HepG2 (cell line): Measurements from ENCODE around the gene ATL2. TPM values are rescaled to one million over a fixed set of nuclear protein-coding genes. Genes with fewer than 3 reads are reported as not detected.

Source experiments
- AKAP8 ChIP-seq: sonication (generic); formaldehyde crosslinking; IDR thresholded peaks from 2 replicates; pipeline ENCODE4 v1.5.1; 2020; ENCODE audit warnings: mild to moderate bottlenecking, missing genetic modification reagents
- ARID3A ChIP-seq: IDR thresholded peaks from 2 replicates; pipeline ENCODE4 v1.6.1; 2012; ENCODE audit warnings: low read depth, low read length, improper control_type of control experiment
- ARID4A ChIP-seq: sonication (generic); formaldehyde crosslinking; IDR thresholded peaks from 2 replicates; pipeline ENCODE4 v1.5.0; 2020; ENCODE audit warnings: mild to moderate bottlenecking, missing genetic modification reagents, borderline replicate concordance
- E2F2 ChIP-seq: sonication (generic); formaldehyde crosslinking; IDR thresholded peaks from 2 replicates; pipeline ENCODE4 v1.4.0; 2020; ENCODE audit warnings: missing genetic modification reagents, borderline replicate concordance
- FLYWCH1 ChIP-seq: sonication (generic); formaldehyde crosslinking; IDR thresholded peaks from 2 replicates; pipeline ENCODE4 v1.8.1; 2023; ENCODE audit warnings: mild to moderate bottlenecking, missing genetic modification reagents
- GLI4 ChIP-seq: sonication (generic); formaldehyde crosslinking; IDR thresholded peaks from 2 replicates; pipeline ENCODE4 v1.5.1; 2020; ENCODE audit warnings: missing genetic modification reagents, mild to moderate bottlenecking, moderate library complexity, borderline replicate concordance
- HES4 ChIP-seq: sonication (generic); formaldehyde crosslinking; IDR thresholded peaks from 2 replicates; pipeline ENCODE4 v1.9.0; 2021; ENCODE audit warnings: mild to moderate bottlenecking, missing genetic modification reagents, borderline replicate concordance
- HNF1B ChIP-seq: sonication (generic); formaldehyde crosslinking; IDR thresholded peaks from 2 replicates; pipeline ENCODE4 v1.5.1; 2020; ENCODE audit warnings: mild to moderate bottlenecking, moderate library complexity, missing genetic modification reagents
- MLX ChIP-seq: IDR thresholded peaks from 2 replicates; pipeline ENCODE4 v1.6.1; 2016
- NFE2 ChIP-seq: sonication (generic); formaldehyde crosslinking; IDR thresholded peaks from 2 replicates; pipeline ENCODE4 v1.4.0; 2020; ENCODE audit warnings: missing genetic modification reagents
- SP140L ChIP-seq: sonication (generic); formaldehyde crosslinking; IDR thresholded peaks from 2 replicates; pipeline ENCODE4 v1.4.0; 2020; ENCODE audit warnings: missing genetic modification reagents, borderline replicate concordance
- UBTF ChIP-seq: sonication (generic); formaldehyde crosslinking; IDR thresholded peaks from 2 replicates; pipeline ENCODE4 v1.4.0; 2020; ENCODE audit warnings: mild to moderate bottlenecking, missing genetic modification reagents
- ZMYM4 ChIP-seq: sonication (generic); formaldehyde crosslinking; IDR thresholded peaks from 2 replicates; pipeline ENCODE4 v1.8.1; 2023; ENCODE audit warnings: mild to moderate bottlenecking, missing genetic modification reagents
- ZNF230 ChIP-seq: sonication (generic); formaldehyde crosslinking; IDR thresholded peaks from 2 replicates; pipeline ENCODE4 v1.4.0; 2020; ENCODE audit warnings: mild to moderate bottlenecking, missing genetic modification reagents
- ZNF383 ChIP-seq: sonication (generic); formaldehyde crosslinking; IDR thresholded peaks from 2 replicates; pipeline ENCODE4 v1.4.0; 2020; ENCODE audit warnings: missing genetic modification reagents, mild to moderate bottlenecking, borderline replicate concordance
- ZNF562 ChIP-seq: sonication (generic); formaldehyde crosslinking; IDR thresholded peaks from 2 replicates; pipeline ENCODE4 v1.8.0; 2022; ENCODE audit warnings: missing genetic modification reagents, borderline replicate concordance
- ZNF570 ChIP-seq: sonication (generic); formaldehyde crosslinking; IDR thresholded peaks from 2 replicates; pipeline ENCODE4 v1.4.0; 2020; ENCODE audit warnings: mild to moderate bottlenecking, missing genetic modification reagents, borderline replicate concordance
- polyA plus RNA-seq, 8 experiments: library from polyadenylated mRNA; depleted of rRNA in 3 of 8; stranded (reverse) in 7 of 8; unstranded in 1 of 8; fragments of >200 nt; fragmentation: Illumina TruSeq in 4 of 8; extraction: Trizol in 4 of 8; gene quantifications; 2 replicates each; pipeline versions ENCODE4 v1.2.1 to v1.2.3, GENCODE V29; 2011 to 2016; ENCODE audit warnings: low read depth in 4 of 8, missing spikeins in 1 of 8, mixed read lengths in 1 of 8; ENCODE audit not compliant: insufficient read depth in 1 of 8
- total RNA-seq, 5 experiments: library from RNA; depleted of rRNA; stranded (reverse); fragments of >200 nt; fragmentation: Illumina TruSeq; extraction: Trizol; gene quantifications; 2 replicates each; pipeline ENCODE4 v1.2.3, GENCODE V29; 2016; ENCODE audit warnings: low read depth in 1 of 5

The ATL2 gene
- total and polyA plus RNA-seq, 2 of the 13 experiments (the other 11 are each of a cell fraction or from before 2014, with no cell fraction given), result 56.5 to 119 TPM

- TF ChIP-seq ZNF383 (CRISPR knock-in tag) (no peak), ARID3A (no peak), HES4 (CRISPR knock-in tag) (peak; percentile 89), UBTF (CRISPR knock-in tag) (peak; percentile 97), GLI4 (CRISPR knock-in tag) (peak; percentile 53; the same call in 1 of the 2 replicates), HNF1B (CRISPR knock-in tag) (no peak), ARID4A (CRISPR knock-in tag) (peak; percentile 47), ZNF562 (CRISPR knock-in tag) (no peak), ZNF570 (CRISPR knock-in tag) (no peak), NFE2 (no peak), FLYWCH1 (CRISPR knock-in tag) (no peak), AKAP8 (CRISPR knock-in tag) (no peak), SP140L (CRISPR knock-in tag) (no peak), MLX (CRISPR knock-in tag) (no peak), ZNF230 (CRISPR knock-in tag) (no peak), E2F2 (CRISPR knock-in tag) (no peak), ZMYM4 (CRISPR knock-in tag) (no peak)
Measured at GRCh38 chr2:38376346-38377049, 575 bp downstream of the ATL2 start (continued).
